ENCODE results near the gene TF.
A peak's percentile ranks its signal among the peaks of the same experiment; 100 is the strongest.

TF gene

GRCh38 chr3:133775835-133776234, 29.6 kb downstream of the TF start:
- H3K4me3 ChIP-seq (replicated peaks; ENCODE audit: insufficient read depth, low read length) = no peak overlapping the region
- H3K27ac ChIP-seq (replicated peaks) = no peak overlapping the region
- no peak for DNase-seq (ENCODE audit: low read depth in 1 of 2, low spot score in 1 of 2)
- TF ChIP-seq GABPA (IDR thresholded peaks at IDR 0.05; ENCODE audit: low read depth) (no peak), POLR2AphosphoS5 (IDR thresholded peaks at IDR 0.05; ENCODE audit: low read depth) (no peak), CTCF (IDR thresholded peaks at IDR 0.05; ENCODE audit: insufficient read depth, low read length) (no peak), SPI1 (IDR thresholded peaks at IDR 0.05; ENCODE audit: borderline replicate concordance, low read depth) (no peak)
- TF ChIP-seq, protein P1, sequence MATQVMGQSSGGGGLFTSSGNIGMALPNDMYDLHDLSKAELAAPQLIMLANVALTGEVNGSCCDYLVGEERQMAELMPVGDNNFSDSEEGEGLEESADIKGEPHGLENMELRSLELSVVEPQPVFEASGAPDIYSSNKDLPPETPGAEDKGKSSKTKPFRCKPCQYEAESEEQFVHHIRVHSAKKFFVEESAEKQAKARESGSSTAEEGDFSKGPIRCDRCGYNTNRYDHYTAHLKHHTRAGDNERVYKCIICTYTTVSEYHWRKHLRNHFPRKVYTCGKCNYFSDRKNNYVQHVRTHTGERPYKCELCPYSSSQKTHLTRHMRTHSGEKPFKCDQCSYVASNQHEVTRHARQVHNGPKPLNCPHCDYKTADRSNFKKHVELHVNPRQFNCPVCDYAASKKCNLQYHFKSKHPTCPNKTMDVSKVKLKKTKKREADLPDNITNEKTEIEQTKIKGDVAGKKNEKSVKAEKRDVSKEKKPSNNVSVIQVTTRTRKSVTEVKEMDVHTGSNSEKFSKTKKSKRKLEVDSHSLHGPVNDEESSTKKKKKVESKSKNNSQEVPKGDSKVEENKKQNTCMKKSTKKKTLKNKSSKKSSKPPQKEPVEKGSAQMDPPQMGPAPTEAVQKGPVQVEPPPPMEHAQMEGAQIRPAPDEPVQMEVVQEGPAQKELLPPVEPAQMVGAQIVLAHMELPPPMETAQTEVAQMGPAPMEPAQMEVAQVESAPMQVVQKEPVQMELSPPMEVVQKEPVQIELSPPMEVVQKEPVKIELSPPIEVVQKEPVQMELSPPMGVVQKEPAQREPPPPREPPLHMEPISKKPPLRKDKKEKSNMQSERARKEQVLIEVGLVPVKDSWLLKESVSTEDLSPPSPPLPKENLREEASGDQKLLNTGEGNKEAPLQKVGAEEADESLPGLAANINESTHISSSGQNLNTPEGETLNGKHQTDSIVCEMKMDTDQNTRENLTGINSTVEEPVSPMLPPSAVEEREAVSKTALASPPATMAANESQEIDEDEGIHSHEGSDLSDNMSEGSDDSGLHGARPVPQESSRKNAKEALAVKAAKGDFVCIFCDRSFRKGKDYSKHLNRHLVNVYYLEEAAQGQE (IDR thresholded peaks at IDR 0.05; ENCODE audit: insufficient replicate concordance, low read depth) = no peak
- peaks cover 3% of the 10 kb centered on the region for H3K27me3 ChIP-seq (ENCODE audit: insufficient read depth, poor library complexity, severe bottlenecking)

- H3K27ac ChIP-seq (replicated peaks) = no peak overlapping the region
Observed at GRCh38 chr3:133776794-133777438, 30.7 kb downstream of the TF start.

More at GRCh38 chr3:133776794-133777438, 30.7 kb downstream of the TF start:
- no peak for DNase-seq (ENCODE audit: low read depth in 1 of 2, low spot score in 1 of 2)
- Histone ChIP-seq H3K27me3 (ENCODE audit: insufficient read depth, poor library complexity, severe bottlenecking) (peaks cover 3% of the 10 kb centered on the region), H3K4me3 (replicated peaks; ENCODE audit: insufficient read depth, low read length) (no peak overlapping the region)
- TF ChIP-seq GABPA (IDR thresholded peaks at IDR 0.05; ENCODE audit: low read depth) (no peak), POLR2AphosphoS5 (IDR thresholded peaks at IDR 0.05; ENCODE audit: low read depth) (no peak), SPI1 (IDR thresholded peaks at IDR 0.05; ENCODE audit: borderline replicate concordance, low read depth) (peak; percentile 3; the same call in 1 of the 2 replicates), CTCF (IDR thresholded peaks at IDR 0.05; ENCODE audit: insufficient read depth, low read length) (no peak)
- TF ChIP-seq, protein P1 (IDR thresholded peaks at IDR 0.05; ENCODE audit: insufficient replicate concordance, low read depth) = no peak
